Hematopoietic multipotent progenitor cell (in vitro differentiated cells): Measurements from ENCODE around the gene BRS3. TPM values are rescaled to one million over a fixed set of nuclear protein-coding genes. Genes with fewer than 3 reads are reported as not detected.

Experiments used
- total RNA-seq: library from RNA; depleted of rRNA; stranded (reverse); fragments of >200 nt; gene quantifications from one replicate; pipeline ENCODE4 v1.2.3, GENCODE V29; 2012

BRS3 gene
- total RNA-seq, 1 donor = not detected

Other genes starting within 250 kb of the BRS3 start
- 10.0 TPM for gene MAP7D3, start 236.5 kb upstream of the BRS3 start, total RNA-seq
- gene ADGRG4, start 187.0 kb upstream of the BRS3 start, total RNA-seq = under 0.01 TPM
- gene HTATSF1, start 9.6 kb downstream of the BRS3 start, total RNA-seq = 35.0 TPM
- not detected for gene VGLL1, start 44.3 kb downstream of the BRS3 start, total RNA-seq
- 0.54 TPM for gene CD40LG, start 160.2 kb downstream of the BRS3 start, total RNA-seq